HG03039 (cell line): ENCODE measurements around the gene FCGR3A.
"Not testable (repeated sequence)": the region's sequence is repeated elsewhere in the genome, so short reads cannot be mapped to it uniquely, and the experiment has no call there.

Experiments used
- ATAC-seq: cut with Tn5 transposase; IDR thresholded peaks from one replicate; pipeline ENCODE4 v1.9.1; 2021; ENCODE audit warnings: mild to moderate bottlenecking, moderate library complexity; ENCODE audit not compliant: unreplicated experiment

FCGR3A gene

DNA sequence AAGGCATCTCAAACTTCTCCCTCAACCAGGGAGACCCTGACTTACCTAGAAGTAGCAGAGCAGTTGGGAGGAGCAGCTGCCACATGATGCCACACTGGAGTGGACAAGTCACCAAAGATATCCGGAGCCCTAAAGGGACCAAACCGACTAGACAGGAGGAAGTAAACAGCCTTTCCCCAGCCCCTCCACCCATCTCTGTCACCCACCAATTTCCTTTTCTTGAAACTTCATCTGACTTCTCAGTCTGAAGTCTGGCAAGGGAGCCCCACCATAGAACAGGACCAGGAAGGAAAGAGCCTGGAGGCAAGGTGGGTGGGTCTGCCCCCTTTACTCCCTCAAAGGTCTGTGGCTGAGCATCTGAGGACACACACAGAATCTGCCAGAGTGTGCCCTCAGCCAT is at the start of gene FCGR3A:
FCGR3A (minus strand) TSS at position 167 of the 400 bp plus-strand sequence; CDS start at position 85, 82 bp downstream.
- ATAC-seq: no peak

GRCh38 chr1:161597077-161597476 is 47.5 kb upstream of the FCGR3A start:
- not testable (repeated sequence) for ATAC-seq

DNA sequence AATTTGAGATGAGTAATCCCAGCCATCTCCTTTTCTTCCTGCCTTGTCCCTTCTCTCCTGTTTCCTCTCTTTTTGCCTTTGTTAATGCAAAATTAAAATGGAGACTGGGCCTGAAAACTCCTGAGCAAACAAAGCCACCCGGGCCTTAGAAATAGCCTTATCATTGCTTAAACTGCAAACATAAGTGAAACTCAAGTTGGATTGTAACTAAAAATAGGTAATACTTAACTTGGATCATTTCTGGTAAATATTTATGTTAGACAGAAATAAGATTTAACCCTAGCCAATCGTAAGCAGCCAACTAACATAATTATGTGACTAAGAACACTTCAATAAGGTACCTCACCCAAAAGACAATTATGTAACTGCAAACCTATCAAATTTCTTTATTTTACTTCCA is 46.0 kb upstream of the FCGR3A start:
- not testable (repeated sequence) for ATAC-seq

GRCh38 chr1:161595173-161595572 is 45.6 kb upstream of the FCGR3A start:
- ATAC-seq: not testable (repeated sequence)

DNA sequence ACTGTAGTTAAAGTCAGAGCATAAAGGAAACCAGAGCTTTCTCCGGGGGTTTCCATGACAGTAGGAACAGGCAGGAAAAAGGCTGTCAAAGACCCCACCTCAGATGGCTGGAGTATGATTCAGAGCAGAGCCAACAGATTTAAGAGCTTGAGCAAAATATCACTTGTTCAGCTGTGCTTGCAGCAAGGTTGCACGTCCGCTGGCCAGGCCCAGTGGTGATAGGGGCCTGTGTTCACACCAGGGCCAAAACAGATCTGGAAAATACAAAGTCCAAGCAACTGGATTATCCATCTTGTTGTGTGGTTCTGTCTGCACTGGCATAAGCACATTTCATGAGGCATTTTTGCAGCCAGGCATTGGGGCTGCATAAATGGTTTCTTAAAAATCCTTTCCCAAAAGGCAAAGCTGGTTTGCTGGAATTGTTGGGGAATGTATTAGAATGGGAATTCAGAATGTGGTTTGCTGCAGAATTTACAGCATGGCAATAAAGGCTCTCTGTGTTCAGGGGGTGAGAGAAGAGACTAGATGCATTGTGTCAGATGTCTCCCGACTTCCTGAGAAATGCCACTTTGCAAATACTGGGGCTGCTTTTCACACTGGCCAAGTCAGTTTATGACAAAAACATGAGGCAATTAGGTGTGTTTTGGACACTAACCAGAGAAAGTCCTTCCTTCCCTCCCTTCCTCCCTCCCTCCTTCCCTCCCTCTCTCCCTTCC is 44.8 kb upstream of the FCGR3A start:
- not testable (repeated sequence) for ATAC-seq

DNA sequence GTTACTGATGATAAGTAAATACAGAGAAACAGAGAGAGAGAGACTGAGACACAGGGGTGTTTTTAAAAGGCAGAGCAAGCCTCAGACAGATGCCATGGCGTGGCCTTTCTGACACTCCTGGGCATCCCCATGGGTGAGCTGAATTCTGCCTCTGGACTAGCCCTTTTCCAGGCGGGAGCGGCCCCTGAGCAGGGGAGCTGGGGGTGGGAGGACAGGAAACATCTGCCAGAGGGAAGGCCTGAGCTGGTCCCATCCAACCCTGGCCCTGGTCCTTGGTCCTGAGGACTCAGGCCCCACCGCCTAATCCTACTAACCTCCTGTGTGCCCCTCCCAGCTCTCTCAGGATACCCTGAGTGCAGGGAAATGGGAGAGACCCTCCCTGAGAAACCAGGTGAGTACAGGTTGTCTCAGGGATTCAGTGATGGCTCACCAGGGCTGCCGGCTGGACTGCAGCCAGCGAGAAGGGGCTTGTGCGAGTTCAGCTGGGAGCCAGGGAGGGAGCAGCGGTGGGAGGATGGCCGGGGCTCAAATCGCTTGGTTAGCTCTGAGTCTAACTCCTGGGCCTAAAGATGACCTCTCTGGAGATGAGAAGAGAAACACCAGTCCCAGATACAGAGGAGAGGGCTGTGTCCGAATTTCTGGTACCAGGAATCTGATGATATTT is 43.6 kb upstream of the FCGR3A start:
- not testable (repeated sequence) for ATAC-seq

- ATAC-seq: not testable (repeated sequence)
Measured at GRCh38 chr1:161592586-161592985, 43.0 kb upstream of the FCGR3A start.

DNA sequence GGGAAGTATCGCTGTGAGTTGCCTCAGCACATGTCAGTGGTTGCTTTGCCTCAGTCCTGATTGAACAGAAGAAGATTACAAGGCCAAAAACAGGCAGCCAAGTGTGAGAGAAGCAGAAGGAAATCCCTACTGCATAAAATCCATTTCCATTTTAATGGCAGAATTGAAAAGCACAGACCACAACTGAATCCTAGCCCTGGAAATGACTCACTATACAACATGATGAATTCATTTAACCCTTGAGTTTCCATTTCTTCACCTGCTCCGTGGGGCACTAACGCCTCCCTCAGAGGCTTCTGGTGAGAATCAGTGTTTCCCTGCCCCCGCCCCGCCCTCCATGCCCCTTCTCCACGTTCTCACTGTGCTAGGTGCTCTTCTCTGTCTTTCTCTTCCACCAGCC is 40.3 kb upstream of the FCGR3A start:
- not testable (repeated sequence) for ATAC-seq

DNA sequence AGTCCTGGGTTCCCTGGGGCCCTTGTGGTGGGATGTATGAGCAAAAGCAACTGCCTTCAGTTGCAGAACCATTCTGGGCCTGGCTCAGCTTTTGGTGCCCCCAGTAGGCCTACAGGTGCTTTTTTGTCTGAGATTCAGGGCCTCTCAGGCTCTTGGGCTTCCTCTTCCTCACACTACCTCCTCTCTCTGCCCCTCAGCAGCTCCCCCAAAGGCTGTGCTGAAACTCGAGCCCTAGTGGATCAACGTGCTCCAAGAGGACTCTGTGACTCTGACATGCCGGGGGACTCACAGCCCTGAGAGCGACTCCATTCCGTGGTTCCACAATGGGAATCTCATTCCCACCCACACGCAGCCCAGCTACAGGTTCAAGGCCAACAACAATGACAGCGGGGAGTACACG is 39.7 kb upstream of the FCGR3A start:
- not testable (repeated sequence) for ATAC-seq

- not testable (repeated sequence) for ATAC-seq
Measured at GRCh38 chr1:161588596-161588995, 39.0 kb upstream of the FCGR3A start.

DNA sequence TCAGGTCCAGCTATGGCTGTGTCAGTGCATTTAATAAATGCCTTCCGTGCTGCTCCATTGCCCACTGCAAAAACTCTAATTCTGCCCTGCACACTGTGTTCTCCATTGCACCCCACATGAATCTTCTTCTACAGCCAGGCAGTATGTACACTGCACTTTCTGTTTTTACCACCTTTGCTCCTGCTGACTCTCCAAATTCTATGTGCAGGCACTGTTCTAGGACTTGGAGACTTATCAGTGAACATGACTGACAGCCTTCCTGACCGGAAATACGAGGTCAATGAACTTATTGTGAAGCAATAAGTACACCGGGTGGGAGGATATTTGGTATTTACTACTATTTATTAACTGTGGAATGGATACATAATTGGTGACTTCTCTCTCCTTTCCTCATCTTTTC is 33.3 kb upstream of the FCGR3A start:
- not testable (repeated sequence) for ATAC-seq

- peak; percentile 66 for ATAC-seq
Measured at GRCh38 chr1:161580879-161581537, 31.4 kb upstream of the FCGR3A start.

DNA sequence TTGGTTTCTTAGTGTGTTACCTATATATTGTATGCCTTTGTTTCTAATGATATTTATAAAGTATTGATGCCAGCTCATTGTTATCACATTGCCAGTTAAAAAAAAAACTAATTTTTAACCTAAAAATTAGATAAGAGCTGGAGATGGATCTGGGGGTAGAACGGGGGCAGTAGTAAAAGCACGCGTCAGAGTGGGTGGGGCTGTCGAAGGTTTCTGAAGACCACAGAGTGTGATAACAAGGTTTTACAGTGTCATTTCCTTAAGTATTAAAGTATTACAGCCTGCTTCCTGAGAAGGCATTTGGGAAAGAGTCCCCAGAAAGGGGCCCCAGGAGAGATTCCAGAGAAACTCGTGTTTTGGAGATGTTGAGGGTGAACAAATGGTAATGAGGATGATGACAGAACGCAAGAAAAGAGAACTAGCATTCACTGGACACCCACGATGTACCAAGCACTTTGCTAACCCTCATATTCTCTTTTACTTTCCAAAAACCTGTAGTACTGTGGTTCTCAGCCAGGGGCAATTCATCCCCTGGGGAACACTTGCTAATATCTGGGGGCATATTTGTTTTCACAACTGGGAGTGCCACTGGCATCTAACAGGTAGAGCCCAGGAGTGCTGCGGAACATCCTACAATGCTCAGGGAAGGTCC is 30.4 kb upstream of the FCGR3A start:
- not testable (repeated sequence) for ATAC-seq

DNA sequence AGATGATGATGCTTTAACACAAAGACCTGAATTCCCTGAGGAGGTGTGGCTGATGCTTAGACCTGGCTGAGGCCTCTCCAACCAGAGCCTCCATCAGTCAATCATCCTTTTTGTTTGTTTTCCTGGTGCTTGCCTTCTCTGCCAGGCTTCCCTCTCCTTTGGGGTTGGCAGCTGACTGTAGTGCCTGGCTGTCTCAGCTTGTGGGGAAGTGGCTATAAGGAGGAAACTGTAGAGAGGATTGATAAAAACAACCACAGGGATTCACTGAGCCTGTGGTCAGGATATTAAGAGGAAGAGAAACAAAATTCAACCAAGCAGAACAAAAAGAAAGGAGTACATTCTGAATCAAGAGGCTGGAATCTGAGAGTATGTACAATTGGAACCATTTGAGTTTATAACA is 27.1 kb upstream of the FCGR3A start:
- ATAC-seq: not testable (repeated sequence)

DNA sequence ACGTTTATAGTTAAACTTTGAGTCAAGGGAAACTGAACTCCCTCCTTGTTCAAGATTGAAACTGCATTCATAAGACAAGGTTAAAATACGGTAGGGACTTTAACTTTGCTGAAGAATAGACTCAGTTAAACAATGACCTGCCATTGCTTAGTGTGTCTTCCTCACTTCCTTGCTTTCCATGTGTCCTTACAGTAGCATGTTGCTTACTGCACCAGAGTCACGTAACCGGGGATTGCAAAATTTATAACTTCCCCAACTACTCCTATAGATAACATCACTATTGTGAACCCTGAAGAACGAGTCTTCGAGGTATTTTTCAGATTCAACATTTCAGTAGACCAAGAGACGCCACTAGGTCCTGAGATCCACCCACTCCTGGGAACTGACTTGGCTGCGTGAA is 22.1 kb upstream of the FCGR3A start:
- not testable (repeated sequence) for ATAC-seq

- not testable (repeated sequence) for ATAC-seq
Measured at GRCh38 chr1:161566602-161566960, 17.0 kb upstream of the FCGR3A start.

GRCh38 chr1:161563522-161563921 is 13.9 kb upstream of the FCGR3A start:
- not testable (repeated sequence) for ATAC-seq

DNA sequence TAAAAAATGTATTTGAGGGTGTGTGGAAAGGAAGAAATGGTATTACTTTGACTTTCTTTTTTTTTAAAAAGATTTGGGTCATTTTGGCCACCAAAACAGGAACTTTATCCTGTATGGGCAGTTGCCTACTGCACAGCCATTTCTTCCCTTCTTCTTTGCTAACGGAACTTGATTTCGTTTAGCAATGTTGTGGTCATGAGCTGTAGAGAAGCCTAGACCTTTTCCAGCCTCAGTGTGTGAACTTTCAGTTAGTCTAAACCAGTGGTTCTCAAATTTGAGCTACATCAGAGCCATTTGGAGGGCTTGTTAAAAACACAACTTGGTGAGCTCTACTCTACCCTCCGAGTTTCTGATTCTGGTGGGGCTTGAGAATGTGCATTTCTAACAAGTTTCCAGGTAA is 12.8 kb upstream of the FCGR3A start:
- not testable (repeated sequence) for ATAC-seq

DNA sequence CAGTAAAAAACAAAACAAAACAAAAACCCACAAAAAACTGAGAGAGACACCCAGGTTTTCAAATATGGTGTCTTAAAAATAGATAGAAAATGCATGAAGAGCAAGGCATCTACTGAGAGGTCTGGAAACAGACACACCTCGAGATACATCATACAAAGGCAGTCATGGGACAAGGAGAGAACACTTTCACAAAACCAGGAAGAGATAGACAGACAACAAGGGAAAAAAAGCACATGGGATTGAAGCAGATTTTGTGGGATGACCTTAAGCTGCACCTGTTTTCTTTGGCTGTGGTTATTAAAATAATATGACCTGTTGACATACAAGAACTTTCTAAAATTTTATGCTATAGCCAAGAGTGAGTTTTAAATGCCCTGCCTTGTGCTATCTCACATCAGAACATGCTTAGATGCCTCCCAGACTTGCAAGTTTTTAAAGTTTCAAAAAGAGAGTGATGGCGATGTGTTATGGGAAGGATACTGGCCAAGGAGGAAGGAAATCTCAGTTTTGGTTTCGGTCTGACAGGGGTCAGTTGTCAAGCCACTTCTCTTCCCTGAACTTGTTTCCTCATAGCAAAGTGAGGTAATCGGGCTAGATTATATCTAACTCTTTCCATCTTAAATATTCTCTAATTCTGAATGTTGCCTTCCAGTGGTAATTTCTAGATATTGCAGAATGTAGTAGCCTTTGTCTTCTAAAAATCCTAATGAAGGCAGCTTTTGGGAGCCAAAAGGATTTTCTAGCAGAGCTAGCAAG is 11.5 kb upstream of the FCGR3A start:
- ATAC-seq: not testable (repeated sequence)
